ENCODE data around the gene NUBPL. TPM values are rescaled to one million over a fixed set of nuclear protein-coding genes. Genes with fewer than 3 reads are reported as not detected.
A peak's percentile ranks its signal among the peaks of the same experiment; 100 is the strongest.

NUBPL gene
- polyA plus RNA-seq, 1 donor (not counting 4 experiments of a cell fraction or from before 2014, with no cell fraction given), result 18.8 TPM

- Histone ChIP-seq H4K20me1 (ENCODE audit: control insufficient read depth, extremely low read depth, insufficient read depth, low read length) (no peaks in the 10 kb centered on the region), H3K36me3 (ENCODE audit: control insufficient read depth in 2 of 2, extremely low read depth in 1 of 2, insufficient read depth in 2 of 2, low read length in 2 of 2) (no peaks in the 10 kb centered on the region), H3K79me2 (ENCODE audit: control insufficient read depth, insufficient read depth, low read length) (no peaks in the 10 kb centered on the region), H3K9me1 (ENCODE audit: control insufficient read depth, extremely low read depth, insufficient read depth, low read length) (no peaks in the 10 kb centered on the region), H3K27me3 (ENCODE audit: control insufficient read depth, extremely low read depth, insufficient read depth, low read length) (no peaks in the 10 kb centered on the region), H2AFZ (ENCODE audit: control insufficient read depth, low read length) (peak overlapping the region; percentile 47), H3K4me1 (ENCODE audit: control insufficient read depth, extremely low read depth, insufficient read depth, low read length) (peaks cover 9% of the 10 kb centered on the region), H3K9me3 (ENCODE audit: control insufficient read depth, low read depth, low read length) (no peaks in the 10 kb centered on the region), H3K9ac (ENCODE audit: control insufficient read depth, extremely low read depth, insufficient read depth, low read length) (no peak overlapping the region), H3K27ac (ENCODE audit: control insufficient read depth, insufficient read depth, low read length) (no peak overlapping the region), H3K4me3 (ENCODE audit: control insufficient read depth in 2 of 3, extremely low read depth in 1 of 3, insufficient read depth in 2 of 3, low read depth in 1 of 3, low read length in 3 of 3) (no peak overlapping the region), H3K4me2 (ENCODE audit: control insufficient read depth, extremely low read depth, insufficient read depth, low read depth, low read length) (no peak overlapping the region)
- DNase-seq (ENCODE audit: low read depth, low spot score) (no peak), FAIRE-seq (peak; percentile 61)
- dilution Hi-C loops (cut with MboI; ENCODE audit: extremely low pct_ligation_motif_present, low sequenced_read_pairs), result no loop called here
- no peak for TF ChIP-seq EZH2 (IDR thresholded peaks at IDR 0.05; ENCODE audit: low read length)
These were observed 282.3 kb downstream of the NUBPL start for GRCh38 chr14:31843361-31844091.

GRCh38 chr14:31854508-31855075 is 293.4 kb downstream of the NUBPL start:
- dilution Hi-C loops (cut with MboI; ENCODE audit: extremely low pct_ligation_motif_present, low sequenced_read_pairs), result no loop called here
- Histone ChIP-seq H3K79me2 (ENCODE audit: control insufficient read depth, insufficient read depth, low read length) (no peaks in the 10 kb centered on the region), H3K9me3 (ENCODE audit: control insufficient read depth, low read depth, low read length) (no peaks in the 10 kb centered on the region), H4K20me1 (ENCODE audit: control insufficient read depth, extremely low read depth, insufficient read depth, low read length) (no peaks in the 10 kb centered on the region), H3K27ac (ENCODE audit: control insufficient read depth, insufficient read depth, low read length) (no peak overlapping the region), H3K4me2 (ENCODE audit: control insufficient read depth, extremely low read depth, insufficient read depth, low read depth, low read length) (no peak overlapping the region), H3K4me1 (ENCODE audit: control insufficient read depth, extremely low read depth, insufficient read depth, low read length) (no peaks in the 10 kb centered on the region), H3K9me1 (ENCODE audit: control insufficient read depth, extremely low read depth, insufficient read depth, low read length) (no peaks in the 10 kb centered on the region), H2AFZ (ENCODE audit: control insufficient read depth, low read length) (no peak overlapping the region), H3K9ac (ENCODE audit: control insufficient read depth, extremely low read depth, insufficient read depth, low read length) (no peak overlapping the region), H3K36me3 (ENCODE audit: control insufficient read depth in 2 of 2, extremely low read depth in 1 of 2, insufficient read depth in 2 of 2, low read length in 2 of 2) (no peaks in the 10 kb centered on the region), H3K4me3 (ENCODE audit: control insufficient read depth in 2 of 3, extremely low read depth in 1 of 3, insufficient read depth in 2 of 3, low read depth in 1 of 3, low read length in 3 of 3) (no peak overlapping the region), H3K27me3 (ENCODE audit: control insufficient read depth, extremely low read depth, insufficient read depth, low read length) (no peaks in the 10 kb centered on the region)
- FAIRE-seq (no peak), DNase-seq (ENCODE audit: low read depth, low spot score) (no peak)
- TF ChIP-seq EZH2 (IDR thresholded peaks at IDR 0.05; ENCODE audit: low read length), result no peak
- no peak for TF ChIP-seq CTCF (optimal IDR thresholded peaks at IDR 0.05 in 1 of 3, IDR thresholded peaks at IDR 0.05 in 1 of 3, conservative IDR thresholded peaks at IDR 0.05 in 1 of 3; ENCODE audit: extremely low read depth in 1 of 3, insufficient read depth in 2 of 3, low read length in 3 of 3)
